HS-5 (cell line): Measurements from ENCODE around the gene HJURP.

Experiments
- DNase-seq: peaks from one replicate; pipeline ENCODE4 v3.0.0-alpha.2; 2012; ENCODE audit warnings: low read depth

The HJURP gene

GRCh38 chr2:233791883-233792329 lies 62.4 kb downstream of the HJURP start:
- no peak for DNase-seq

- DNase-seq, result no peak
Observed at GRCh38 chr2:233791151-233791882, 63.0 kb downstream of the HJURP start.

GRCh38 chr2:233789554-233789953 lies 64.8 kb downstream of the HJURP start:
- DNase-seq, result no peak
